PC-9 (cell line): ENCODE results near the gene IL23R. TPM values are rescaled to one million over a fixed set of nuclear protein-coding genes. Genes with fewer than 3 reads are reported as not detected.

ENCODE experiments used
- BruUV-seq: library from RNA; stranded (reverse); fragments of 400-500 nt; replicated peaks from 2 replicates; lab custom pipeline; 2021; lab: Mats Ljungman, UMichigan
- CTCF ChIA-PET: fragments of 300-600 bp; sonication (Branson Sonifier 250); formaldehyde crosslinking; loops from one replicate; lab custom pipeline; 2022; ENCODE audit warnings: antibody characterized with exemption; lab: Charles Lee
- POLR2A ChIA-PET: fragments of 300-600 bp; sonication (Branson Sonifier 250); formaldehyde crosslinking; loops from one replicate; lab custom pipeline; 2022; ENCODE audit warnings: antibody characterized with exemption; ENCODE audit not compliant: unreplicated experiment; lab: Charles Lee
- DNase-seq, 2 experiments: peaks; one replicate each; pipeline versions ENCODE4 v3.0.0 to v3.0.0-alpha.2; 2015 to 2022; ENCODE audit warnings: mixed read lengths in 1 of 2
- H2AFZ ChIP-seq: fragments of 200-600 bp; sonication (generic); 2 replicates; pipeline ENCODE4 v1.8.1; 2017; ENCODE audit warnings: antibody characterized with exemption
- H3F3A ChIP-seq: fragments of 200-600 bp; sonication (generic); 2 replicates; pipeline ENCODE4 v1.8.1; 2017; ENCODE audit warnings: antibody characterized with exemption, mild to moderate bottlenecking, low read depth; ENCODE audit not compliant: insufficient read depth
- H3K27ac ChIP-seq: fragments of 200-600 bp; sonication (generic); 2 replicates; pipeline ENCODE4 v1.6.1; 2016; ENCODE audit warnings: mixed run types
- H3K27me3 ChIP-seq: fragments of 200-600 bp; sonication (generic); 2 replicates; pipeline ENCODE4 v1.6.1; 2016; ENCODE audit warnings: low read depth, mixed run types; ENCODE audit not compliant: insufficient read depth
- H3K36me3 ChIP-seq: fragments of 200-600 bp; sonication (generic); 2 replicates; pipeline ENCODE4 v1.6.1; 2016; ENCODE audit warnings: low read depth, mixed run types
- H3K4me1 ChIP-seq: fragments of 200-600 bp; sonication (generic); replicated peaks from 2 replicates; pipeline ENCODE4 v1.6.1; 2016; ENCODE audit warnings: mixed run types; ENCODE audit not compliant: insufficient read depth
- H3K4me2 ChIP-seq: fragments of 200-600 bp; sonication (generic); 2 replicates; pipeline ENCODE4 v1.6.1; 2017; ENCODE audit warnings: mixed run types
- H3K4me3 ChIP-seq: fragments of 200-600 bp; sonication (generic); 2 replicates; pipeline ENCODE4 v1.6.1; 2016; ENCODE audit warnings: mixed run types
- H3K79me2 ChIP-seq: fragments of 200-600 bp; sonication (generic); 2 replicates; pipeline ENCODE4 v1.6.1; 2017; ENCODE audit warnings: low read depth, mixed run types
- H3K9me2 ChIP-seq: fragments of 200-600 bp; sonication (generic); 2 replicates; pipeline ENCODE4 v1.8.1; 2017; ENCODE audit warnings: mild to moderate bottlenecking; ENCODE audit not compliant: insufficient read depth
- H3K9me3 ChIP-seq: fragments of 200-600 bp; sonication (generic); 2 replicates; pipeline ENCODE4 v1.8.1; 2016; ENCODE audit warnings: low read depth; ENCODE audit not compliant: insufficient read depth
- H4K20me1 ChIP-seq: fragments of 200-600 bp; sonication (generic); 2 replicates; pipeline ENCODE4 v1.8.1; 2017; ENCODE audit not compliant: insufficient read depth
- EZH2 ChIP-seq: fragments of 200-600 bp; sonication (generic); IDR thresholded peaks from 2 replicates; pipeline ENCODE4 v1.8.0; 2017; ENCODE audit warnings: antibody characterized with exemption, low read depth
- intact Hi-C: fragments of 100-400 bp; cut with micrococcal nuclease; formaldehyde crosslinking; loops from one replicate; pipeline ENCODE4 v1.10.0; 2022; ENCODE audit not compliant: unreplicated experiment
- total RNA-seq: library from RNA; stranded (reverse); gene quantifications from 2 replicates; pipeline ENCODE4 v1.2.3, GENCODE V29; 2021
- TF ChIP-seq, protein P1 (sequence below): fragments of 200-600 bp; sonication (generic); conservative IDR thresholded peaks from 2 replicates; pipeline ENCODE4 v1.6.1; 2017; ENCODE audit warnings: mixed run types, antibody characterized with exemption, mild to moderate bottlenecking, moderate library complexity

IL23R gene
- total RNA-seq, 1 experiment from 2014 or later: not detected

DNA sequence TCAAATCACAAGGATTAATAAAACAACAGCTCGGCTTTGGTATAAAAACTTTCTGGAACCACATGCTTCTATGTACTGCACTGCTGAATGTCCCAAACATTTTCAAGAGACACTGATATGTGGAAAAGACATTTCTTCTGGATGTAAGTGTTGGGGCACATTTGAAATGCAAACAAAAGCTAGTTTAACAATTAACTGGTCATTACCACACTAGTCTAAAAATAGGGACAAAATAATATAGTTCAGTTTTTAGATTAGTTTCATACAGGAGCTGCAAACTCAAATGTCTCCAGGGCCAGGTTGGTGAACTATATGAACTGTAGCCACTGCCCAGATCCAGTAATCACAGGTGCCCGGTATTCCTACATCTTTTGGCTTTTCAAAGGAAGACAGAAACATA lies 3.2 kb downstream of the IL23R start:
- Histone ChIP-seq H3K27ac (no peak overlapping the region), H3K27me3 (no peaks in the 10 kb centered on the region), H3K36me3 (no peaks in the 10 kb centered on the region), H3K4me2 (no peak overlapping the region), H3K9me3 (0 out of 2 replicates have a peak, but pooled peaks cover 2% of the 10 kb centered on the region), H3K4me1 (no peaks in the 10 kb centered on the region; the same call in 1 of the 2 replicates), H2AFZ (no peak overlapping the region), H4K20me1 (no peaks in the 10 kb centered on the region), H3F3A (no peaks in the 10 kb centered on the region), H3K79me2 (no peaks in the 10 kb centered on the region), H3K4me3 (no peak overlapping the region), H3K9me2 (no peaks in the 10 kb centered on the region)
- DNase-seq: no peak
- BruUV-seq: no TSS peak
- POLR2A ChIA-PET: no interaction called here
- intact Hi-C loops: no loop called here
- CTCF ChIA-PET: no interaction called here
- TF ChIP-seq, protein P1, sequence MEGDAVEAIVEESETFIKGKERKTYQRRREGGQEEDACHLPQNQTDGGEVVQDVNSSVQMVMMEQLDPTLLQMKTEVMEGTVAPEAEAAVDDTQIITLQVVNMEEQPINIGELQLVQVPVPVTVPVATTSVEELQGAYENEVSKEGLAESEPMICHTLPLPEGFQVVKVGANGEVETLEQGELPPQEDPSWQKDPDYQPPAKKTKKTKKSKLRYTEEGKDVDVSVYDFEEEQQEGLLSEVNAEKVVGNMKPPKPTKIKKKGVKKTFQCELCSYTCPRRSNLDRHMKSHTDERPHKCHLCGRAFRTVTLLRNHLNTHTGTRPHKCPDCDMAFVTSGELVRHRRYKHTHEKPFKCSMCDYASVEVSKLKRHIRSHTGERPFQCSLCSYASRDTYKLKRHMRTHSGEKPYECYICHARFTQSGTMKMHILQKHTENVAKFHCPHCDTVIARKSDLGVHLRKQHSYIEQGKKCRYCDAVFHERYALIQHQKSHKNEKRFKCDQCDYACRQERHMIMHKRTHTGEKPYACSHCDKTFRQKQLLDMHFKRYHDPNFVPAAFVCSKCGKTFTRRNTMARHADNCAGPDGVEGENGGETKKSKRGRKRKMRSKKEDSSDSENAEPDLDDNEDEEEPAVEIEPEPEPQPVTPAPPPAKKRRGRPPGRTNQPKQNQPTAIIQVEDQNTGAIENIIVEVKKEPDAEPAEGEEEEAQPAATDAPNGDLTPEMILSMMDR: no peak
- TF ChIP-seq EZH2: no peak

DNA sequence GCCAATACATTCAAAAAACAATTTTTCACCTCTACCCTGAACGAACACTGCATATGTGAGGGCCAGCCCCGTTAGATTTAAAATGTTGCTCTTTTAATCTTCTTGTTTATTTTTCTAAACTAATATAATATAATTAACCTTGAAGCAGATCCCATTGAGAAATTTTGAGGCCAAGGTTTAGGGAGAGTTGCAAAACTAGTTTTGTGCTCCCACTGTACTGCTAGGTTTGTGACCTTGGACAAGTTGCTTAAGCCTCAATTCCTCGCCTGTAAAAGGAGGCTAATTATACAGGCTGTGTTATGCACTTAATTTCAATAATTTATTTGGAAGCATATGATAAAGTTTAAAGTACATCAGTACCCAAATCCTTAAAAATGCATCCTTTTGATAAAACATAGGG lies 3.7 kb downstream of the IL23R start:
- no peak for DNase-seq
- Histone ChIP-seq H3K36me3 (no peaks in the 10 kb centered on the region), H3K27ac (no peak overlapping the region), H3K9me2 (no peaks in the 10 kb centered on the region), H2AFZ (no peak overlapping the region), H3K79me2 (no peaks in the 10 kb centered on the region), H3K4me3 (no peak overlapping the region), H3K27me3 (no peaks in the 10 kb centered on the region), H3K4me1 (no peaks in the 10 kb centered on the region; the same call in 1 of the 2 replicates), H3K9me3 (no peaks in the 10 kb centered on the region), H4K20me1 (no peaks in the 10 kb centered on the region), H3K4me2 (no peak overlapping the region), H3F3A (no peaks in the 10 kb centered on the region)
- intact Hi-C loops: no loop called here
- BruUV-seq: no TSS peak
- CTCF ChIA-PET: no interaction called here
- POLR2A ChIA-PET: no interaction called here
- no peak for TF ChIP-seq EZH2
- TF ChIP-seq, protein P1: no peak

DNA sequence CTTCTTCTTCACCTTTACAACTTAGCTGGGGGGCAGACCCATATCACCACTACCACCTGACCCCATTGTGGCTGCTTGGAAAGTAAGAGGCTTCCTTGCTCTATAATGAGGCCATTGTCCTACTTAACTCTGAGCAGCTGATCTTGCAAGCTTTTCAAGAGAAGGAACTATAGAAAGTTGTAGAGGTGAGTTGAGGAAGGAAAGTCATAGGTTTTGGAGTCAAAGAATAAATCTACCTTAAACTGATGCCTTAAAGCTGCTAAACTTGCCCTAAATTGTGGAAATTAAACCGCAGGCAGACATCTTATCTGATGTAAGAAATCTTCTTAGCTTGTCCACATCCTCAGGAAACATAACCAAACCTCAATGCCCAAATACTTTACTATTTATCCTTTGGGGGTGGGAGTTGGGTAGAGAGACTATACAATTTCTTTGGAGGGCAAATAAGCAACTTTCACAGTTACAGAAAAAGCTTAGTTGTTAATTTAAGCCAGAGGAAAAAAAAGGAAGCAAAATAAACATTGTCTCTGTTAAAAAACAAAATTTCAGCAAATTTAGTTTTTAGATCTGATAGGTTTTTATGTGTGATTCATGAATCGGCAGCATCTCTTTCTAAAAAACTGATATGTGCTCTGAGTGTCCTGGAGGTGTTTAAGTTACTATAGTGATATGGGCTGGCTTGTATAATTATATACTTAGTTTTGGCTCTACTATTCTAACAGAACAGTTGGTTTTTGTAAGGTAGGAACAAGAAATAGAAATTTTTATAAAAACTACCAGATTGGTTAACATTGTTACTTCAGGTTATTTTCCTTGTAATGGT lies 4.7 kb downstream of the IL23R start:
- H3K4me3 ChIP-seq: no peak overlapping the region
- H3K9me3 ChIP-seq: no peaks in the 10 kb centered on the region
- no peak overlapping the region for H3K4me2 ChIP-seq
- BruUV-seq: no TSS peak
- H3K27me3 ChIP-seq: no peaks in the 10 kb centered on the region
- intact Hi-C loops: no loop called here
- POLR2A ChIA-PET: no interaction called here
- H4K20me1 ChIP-seq: no peaks in the 10 kb centered on the region
- H3K36me3 ChIP-seq: no peaks in the 10 kb centered on the region
- CTCF ChIA-PET: no interaction called here
- no peaks in the 10 kb centered on the region for H3K79me2 ChIP-seq
- TF ChIP-seq, protein P1: no peak
- TF ChIP-seq EZH2: no peak
- no peak overlapping the region for H2AFZ ChIP-seq
- H3F3A ChIP-seq: no peaks in the 10 kb centered on the region
- no peak overlapping the region for H3K27ac ChIP-seq
- no peaks in the 10 kb centered on the region; the same call in 1 of the 2 replicates for H3K4me1 ChIP-seq
- no peak for DNase-seq
- no peaks in the 10 kb centered on the region for H3K9me2 ChIP-seq
